Coronary artery (tissue), 2 donors: ENCODE results near the gene GPATCH3.

ENCODE experiments used
- DNase-seq: peaks from one replicate; pipeline ENCODE4 v3.0.0-alpha.2; 2017; ENCODE audit warnings: low spot score
- H3K27ac ChIP-seq, 2 donors: fragments of 200-600 bp; sonication (generic); one replicate each; pipeline ENCODE4 v1.5.1; 2016 to 2019
- H3K4me3 ChIP-seq: fragments of 200-600 bp; sonication (generic); 2 replicates; pipeline ENCODE4 v1.5.1; 2016; ENCODE audit warnings: mild to moderate bottlenecking, moderate library complexity
- CTCF ChIP-seq: fragments of 200-600 bp; sonication (generic); IDR thresholded peaks from one replicate; pipeline ENCODE4 v1.5.1; 2019; ENCODE audit warnings: antibody characterized with exemption

Gene GPATCH3

GRCh38 chr1:26913389-26913753 is 13.1 kb upstream of the GPATCH3 start:
- Histone ChIP-seq H3K4me3 (no peak overlapping the region), H3K27ac (no peak overlapping the region)
- no peak for DNase-seq
- TF ChIP-seq CTCF, result no peak

DNA sequence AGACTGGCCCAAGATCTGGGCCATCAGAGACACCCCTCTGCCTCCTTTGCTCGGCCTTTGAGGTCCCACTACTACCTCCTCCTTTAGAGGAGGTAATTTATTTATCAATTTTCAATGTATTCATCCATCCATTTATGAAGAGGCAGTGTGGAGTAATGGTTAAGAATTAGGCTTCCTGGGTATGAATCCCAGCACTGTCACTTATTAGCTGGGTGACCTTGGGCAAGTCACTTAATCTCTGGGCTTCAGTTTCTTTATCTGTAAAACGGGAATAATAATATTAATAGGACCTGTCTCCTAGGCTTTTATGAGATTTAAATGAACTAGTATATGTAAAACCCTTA is 11.9 kb upstream of the GPATCH3 start:
- no peak overlapping the region for H3K27ac ChIP-seq
- no peak overlapping the region for H3K4me3 ChIP-seq
- no peak for DNase-seq
- TF ChIP-seq CTCF, result no peak

- Histone ChIP-seq H3K4me3 (no peak overlapping the region), H3K27ac (no peak overlapping the region)
- no peak for DNase-seq
These were observed 11.3 kb upstream of the GPATCH3 start for GRCh38 chr1:26911399-26912146.

GRCh38 chr1:26910343-26911160 is 10.3 kb upstream of the GPATCH3 start:
- Histone ChIP-seq H3K4me3 (no peak overlapping the region), H3K27ac (no peak overlapping the region)
- no peak for TF ChIP-seq CTCF
- DNase-seq, result no peak

More at GRCh38 chr1:26911399-26912146, 11.3 kb upstream of the GPATCH3 start:
- TF ChIP-seq CTCF, result no peak

DNA sequence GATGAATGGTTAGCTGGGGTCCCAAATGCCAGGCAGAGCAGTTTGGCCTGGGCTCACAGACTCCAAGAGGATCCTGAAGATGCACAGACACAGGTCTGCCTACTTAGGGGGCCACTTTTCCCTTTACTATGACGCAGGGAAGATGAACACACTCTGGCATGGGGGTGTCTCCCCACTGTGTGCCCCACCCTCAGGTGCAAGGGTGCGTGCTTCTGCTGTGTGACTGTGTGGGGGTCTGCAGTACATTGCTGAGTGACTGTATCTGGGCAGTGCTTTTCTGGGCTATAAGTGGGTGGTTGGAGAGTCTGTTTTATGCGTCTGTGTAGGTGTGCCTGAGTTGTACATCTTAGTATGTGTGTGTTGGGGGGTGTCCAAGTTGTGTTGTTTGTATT is 9.7 kb upstream of the GPATCH3 start:
- Histone ChIP-seq H3K4me3 (no peak overlapping the region), H3K27ac (no peak overlapping the region)
- TF ChIP-seq CTCF, result no peak
- DNase-seq, result no peak

DNA sequence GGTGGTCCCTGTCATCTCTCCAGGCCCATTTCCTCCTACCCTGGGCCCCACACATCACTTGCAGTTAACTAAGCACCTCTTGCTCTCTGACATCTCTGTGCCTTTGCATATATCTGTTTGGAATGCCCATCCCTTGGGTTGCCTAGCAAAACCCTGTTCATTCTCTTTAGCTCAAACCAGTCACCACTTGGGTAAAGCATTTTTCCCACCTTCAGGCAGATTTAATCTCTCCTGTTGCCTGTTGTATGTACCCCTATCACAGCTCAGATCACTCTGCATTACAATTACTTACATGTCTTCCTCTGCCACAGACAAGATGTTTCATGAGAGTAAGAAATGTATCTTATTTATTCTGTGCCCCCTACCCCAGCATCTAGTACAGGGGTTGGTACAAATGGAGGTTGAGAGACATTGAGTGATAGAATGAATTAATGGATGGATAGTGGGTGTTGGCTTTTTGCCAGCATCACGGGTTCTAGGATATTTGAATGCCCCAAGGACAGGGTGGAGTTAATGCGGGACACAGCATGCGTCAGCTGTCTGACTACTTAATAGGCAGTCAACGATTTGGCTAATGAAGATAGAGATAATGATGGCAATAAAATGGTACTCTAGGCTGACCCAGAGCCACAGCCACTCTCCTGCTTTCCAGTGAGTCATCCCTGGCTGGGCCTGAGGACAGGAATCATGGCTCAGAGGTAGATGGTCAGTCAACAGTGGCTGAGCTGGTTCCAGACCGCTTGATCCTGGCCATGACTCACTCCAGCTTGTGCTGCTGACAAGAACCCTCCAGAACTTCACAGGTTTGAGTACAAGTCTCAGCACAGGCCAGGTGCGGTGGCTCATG is 7.0 kb upstream of the GPATCH3 start:
- Histone ChIP-seq H3K27ac (no peak overlapping the region), H3K4me3 (no peak overlapping the region)
- no peak for TF ChIP-seq CTCF
- DNase-seq, result no peak
